HEK293 (cell line): ENCODE results near the gene FAM171A1.

Source experiments
- CTCF ChIA-PET: fragments of 350-600 bp; formaldehyde crosslinking; extraction: SDS; loops from one replicate; lab custom pipeline; 2021; ENCODE audit warnings: antibody characterized with exemption; lab: Yijun Ruan, JAX
- POLR2A ChIA-PET: fragments of 300-600 bp; formaldehyde crosslinking; extraction: SDS; loops from one replicate; lab custom pipeline; 2020; ENCODE audit warnings: antibody characterized with exemption, inconsistent platforms; lab: Yijun Ruan, JAX
- H3K27ac ChIP-seq: fragments of 200-500 bp; sonication (Bioruptor generic); 2 replicates; pipeline ENCODE4 v1.5.1; 2014; ENCODE audit warnings: low read depth, low read length, control low read depth, inconsistent platforms; ENCODE audit errors: extremely low read depth
- H3K36me3 ChIP-seq, 2 experiments: fragments of 200-500 bp in 1 of 2; sonication (Bioruptor generic) in 1 of 2; 1 replicate in 1 of 2; 2 replicates in 1 of 2; pipeline ENCODE4 v1.5.1; 2014 to 2017; ENCODE audit warnings: inconsistent platforms in 2 of 2, low read length in 2 of 2; ENCODE audit not compliant: control insufficient read depth in 2 of 2, insufficient read depth in 1 of 2
- H3K4me1 ChIP-seq: fragments of 200-500 bp; sonication (Bioruptor generic); 2 replicates; pipeline ENCODE4 v1.5.1; 2014; ENCODE audit warnings: mild to moderate bottlenecking, low read length, inconsistent platforms; ENCODE audit not compliant: control insufficient read depth, insufficient read depth
- H3K4me3 ChIP-seq: 2 replicates; pipeline ENCODE4 v1.5.1; 2011; ENCODE audit warnings: low read depth, mild to moderate bottlenecking, control low read depth, low read length, moderate library complexity
- H3K9me3 ChIP-seq: fragments of 200-500 bp; sonication (Bioruptor generic); 2 replicates; pipeline ENCODE4 v1.5.1; 2014; ENCODE audit warnings: low read depth, low read length, inconsistent platforms; ENCODE audit not compliant: control insufficient read depth, insufficient read depth
- FEZF1 ChIP-seq: fragments of 450-650 bp; formaldehyde crosslinking; IDR thresholded peaks from 2 replicates; pipeline ENCODE4 v1.5.1; 2016; ENCODE audit warnings: missing biosample characterization, missing genetic modification characterization
- GFI1B ChIP-seq: fragments of 450-650 bp; formaldehyde crosslinking; IDR thresholded peaks from 2 replicates; pipeline ENCODE4 v1.5.1; 2016; ENCODE audit warnings: missing biosample characterization, missing genetic modification characterization
- ZBTB17 ChIP-seq: fragments of 450-650 bp; formaldehyde crosslinking; IDR thresholded peaks from 2 replicates; pipeline ENCODE4 v1.5.1; 2016; ENCODE audit warnings: missing biosample characterization, missing genetic modification characterization
- ZNF10 ChIP-seq: fragments of 450-650 bp; formaldehyde crosslinking; IDR thresholded peaks from 2 replicates; pipeline ENCODE4 v1.5.1; 2017; ENCODE audit warnings: missing biosample characterization, missing genetic modification characterization
- ZNF140 ChIP-seq: fragments of 450-650 bp; formaldehyde crosslinking; IDR thresholded peaks from 2 replicates; pipeline ENCODE4 v1.5.1; 2016; ENCODE audit warnings: missing biosample characterization, missing genetic modification characterization
- ZNF16 ChIP-seq: fragments of 450-650 bp; formaldehyde crosslinking; IDR thresholded peaks from 2 replicates; pipeline ENCODE4 v1.5.1; 2016; ENCODE audit warnings: low read depth, missing biosample characterization, missing genetic modification characterization
- ZNF501 ChIP-seq: fragments of 450-650 bp; formaldehyde crosslinking; IDR thresholded peaks from 2 replicates; pipeline ENCODE4 v1.5.1; 2016; ENCODE audit warnings: missing biosample characterization, missing genetic modification characterization
- ZNF777 ChIP-seq: fragments of 450-650 bp; formaldehyde crosslinking; IDR thresholded peaks from 2 replicates; pipeline ENCODE4 v1.5.1; 2017; ENCODE audit warnings: missing biosample characterization, missing genetic modification characterization, borderline replicate concordance
- ZNF791 ChIP-seq: fragments of 450-650 bp; formaldehyde crosslinking; IDR thresholded peaks from 2 replicates; pipeline ENCODE4 v1.5.1; 2016; ENCODE audit warnings: missing biosample characterization, missing genetic modification characterization
- ZNF843 ChIP-seq: fragments of 450-650 bp; formaldehyde crosslinking; IDR thresholded peaks from 2 replicates; pipeline ENCODE4 v1.5.1; 2016; ENCODE audit warnings: missing biosample characterization, missing genetic modification characterization
- ZSCAN23 ChIP-seq: fragments of 450-650 bp; formaldehyde crosslinking; IDR thresholded peaks from 2 replicates; pipeline ENCODE4 v1.5.1; 2016; ENCODE audit warnings: missing biosample characterization, missing genetic modification characterization
- TF ChIP-seq, protein P1 (sequence below): fragments of 450-650 bp; formaldehyde crosslinking; IDR thresholded peaks from 2 replicates; pipeline ENCODE4 v1.5.1; 2016; ENCODE audit warnings: missing biosample characterization, missing genetic modification characterization
- TF ChIP-seq, protein P2 (sequence below): fragments of 450-650 bp; formaldehyde crosslinking; IDR thresholded peaks from 2 replicates; pipeline ENCODE4 v1.5.1; 2016; ENCODE audit warnings: missing biosample characterization, missing genetic modification characterization
- TF ChIP-seq, protein P3 (sequence below): sonication (generic); formaldehyde crosslinking; IDR thresholded peaks from 2 replicates; pipeline ENCODE4 v1.8.1; 2022; ENCODE audit warnings: mild to moderate bottlenecking, moderate library complexity, missing genetic modification reagents
- TF ChIP-seq, protein P4 (sequence below): fragments of 450-650 bp; formaldehyde crosslinking; IDR thresholded peaks from 2 replicates; pipeline ENCODE4 v1.5.1; 2017; ENCODE audit warnings: missing biosample characterization, missing genetic modification characterization
- TF ChIP-seq, protein P5 (sequence below): fragments of 450-650 bp; formaldehyde crosslinking; IDR thresholded peaks from 2 replicates; pipeline ENCODE4 v1.5.1; 2017; ENCODE audit warnings: missing biosample characterization, missing genetic modification characterization
- TF ChIP-seq, protein P6 (sequence below): fragments of 450-650 bp; formaldehyde crosslinking; IDR thresholded peaks from 2 replicates; pipeline ENCODE4 v1.5.0; 2017; ENCODE audit warnings: missing biosample characterization, missing genetic modification characterization, borderline replicate concordance
- TF ChIP-seq, protein P7 (sequence below): fragments of 450-650 bp; formaldehyde crosslinking; IDR thresholded peaks from 2 replicates; pipeline ENCODE4 v1.5.1; 2016; ENCODE audit warnings: missing biosample characterization, missing genetic modification characterization

FAM171A1 gene

DNA sequence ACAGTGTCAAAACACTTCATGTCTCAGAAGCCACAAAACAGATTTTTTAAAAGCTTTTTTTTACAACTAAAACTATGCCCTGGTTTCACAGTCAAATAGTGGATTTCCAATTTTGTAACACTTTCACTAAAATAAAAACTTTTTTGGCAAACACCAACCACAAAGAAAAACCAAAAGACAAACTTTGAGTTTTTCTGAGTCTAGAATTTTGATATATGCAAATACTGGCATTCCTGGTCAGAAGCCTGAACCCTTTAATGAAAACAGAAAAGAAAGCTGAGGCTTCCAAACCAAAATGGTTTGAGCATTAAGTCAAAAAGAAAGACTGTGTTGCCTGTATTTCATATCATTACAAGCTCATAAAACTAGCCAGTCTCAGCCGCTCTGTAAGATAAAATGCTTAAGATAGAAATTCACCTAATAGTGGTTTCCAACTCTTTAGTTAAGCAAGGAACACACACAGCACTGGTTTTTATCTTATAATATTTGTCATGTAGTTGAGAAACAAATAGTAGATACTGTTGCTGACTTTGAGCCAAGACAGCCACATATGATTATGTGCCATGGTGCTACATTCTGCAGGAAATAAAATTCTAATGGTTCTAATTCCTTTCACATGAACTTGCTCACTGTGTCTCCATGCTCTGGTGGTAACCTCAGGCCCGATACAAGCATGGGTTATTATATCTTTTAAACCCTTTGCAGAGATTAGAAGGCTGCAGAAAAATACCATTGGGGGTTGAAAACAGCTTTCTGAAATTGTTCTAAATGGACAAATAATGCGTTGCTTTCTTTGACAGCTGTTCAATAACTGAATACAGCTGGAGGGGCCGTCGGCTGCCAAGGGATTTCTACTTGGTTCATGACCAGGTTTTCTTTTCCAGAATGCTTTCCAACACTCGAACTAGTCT is 49.4 kb downstream of the FAM171A1 start:
- H3K4me1 ChIP-seq: peaks cover 4% of the 10 kb centered on the region
- H3K4me3 ChIP-seq: no peak overlapping the region
- H3K9me3 ChIP-seq: no peaks in the 10 kb centered on the region
- ChIA-PET CTCF (interaction anchor here (0.6 to 0.9 kb wide), 3 partner anchors 10 to 392 kb away, joined by 3 read pairs; no protein-coding TSS in a partner anchor), POLR2A (no interaction called here)
- H3K36me3 ChIP-seq: no peaks in the 10 kb centered on the region; a peak in 1 of 3 replicates
- TF ChIP-seq ZNF140 (tag by site-specific recombination): no peak
- no peak for TF ChIP-seq ZNF777
- TF ChIP-seq, protein P1, sequence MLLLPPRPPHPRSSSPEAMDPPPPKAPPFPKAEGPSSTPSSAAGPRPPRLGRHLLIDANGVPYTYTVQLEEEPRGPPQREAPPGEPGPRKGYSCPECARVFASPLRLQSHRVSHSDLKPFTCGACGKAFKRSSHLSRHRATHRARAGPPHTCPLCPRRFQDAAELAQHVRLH (tag by site-specific recombination): no peak
- peak; percentile 83 for TF ChIP-seq FEZF1 (tag by site-specific recombination)
- no peak for TF ChIP-seq ZNF501 (tag by site-specific recombination)
- TF ChIP-seq, protein P2, sequence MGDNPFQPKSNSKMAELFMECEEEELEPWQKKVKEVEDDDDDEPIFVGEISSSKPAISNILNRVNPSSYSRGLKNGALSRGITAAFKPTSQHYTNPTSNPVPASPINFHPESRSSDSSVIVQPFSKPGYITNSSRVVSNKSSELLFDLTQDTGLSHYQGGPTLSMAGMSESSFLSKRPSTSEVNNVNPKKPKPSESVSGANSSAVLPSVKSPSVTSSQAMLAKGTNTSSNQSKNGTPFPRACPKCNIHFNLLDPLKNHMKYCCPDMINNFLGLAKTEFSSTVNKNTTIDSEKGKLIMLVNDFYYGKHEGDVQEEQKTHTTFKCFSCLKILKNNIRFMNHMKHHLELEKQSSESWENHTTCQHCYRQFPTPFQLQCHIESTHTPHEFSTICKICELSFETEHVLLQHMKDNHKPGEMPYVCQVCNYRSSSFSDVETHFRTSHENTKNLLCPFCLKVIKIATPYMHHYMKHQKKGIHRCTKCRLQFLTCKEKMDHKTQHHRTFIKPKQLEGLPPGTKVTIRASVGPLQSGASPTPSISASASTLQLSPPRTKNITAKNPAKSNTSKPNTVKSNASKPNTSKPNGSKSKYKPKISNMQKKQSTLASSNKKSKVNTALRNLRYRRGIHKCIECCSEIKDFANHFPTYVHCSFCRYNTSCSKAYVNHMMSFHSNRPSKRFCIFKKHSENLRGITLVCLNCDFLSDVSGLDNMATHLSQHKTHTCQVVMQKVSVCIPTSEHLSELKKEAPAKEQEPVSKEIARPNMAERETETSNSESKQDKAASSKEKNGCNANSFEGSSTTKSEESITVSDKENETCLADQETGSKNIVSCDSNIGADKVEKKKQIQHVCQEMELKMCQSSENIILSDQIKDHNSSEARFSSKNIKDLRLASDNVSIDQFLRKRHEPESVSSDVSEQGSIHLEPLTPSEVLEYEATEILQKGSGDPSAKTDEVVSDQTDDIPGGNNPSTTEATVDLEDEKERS (tag by site-specific recombination): no peak
- TF ChIP-seq ZNF10 (tag by site-specific recombination): no peak
- TF ChIP-seq, protein P3, sequence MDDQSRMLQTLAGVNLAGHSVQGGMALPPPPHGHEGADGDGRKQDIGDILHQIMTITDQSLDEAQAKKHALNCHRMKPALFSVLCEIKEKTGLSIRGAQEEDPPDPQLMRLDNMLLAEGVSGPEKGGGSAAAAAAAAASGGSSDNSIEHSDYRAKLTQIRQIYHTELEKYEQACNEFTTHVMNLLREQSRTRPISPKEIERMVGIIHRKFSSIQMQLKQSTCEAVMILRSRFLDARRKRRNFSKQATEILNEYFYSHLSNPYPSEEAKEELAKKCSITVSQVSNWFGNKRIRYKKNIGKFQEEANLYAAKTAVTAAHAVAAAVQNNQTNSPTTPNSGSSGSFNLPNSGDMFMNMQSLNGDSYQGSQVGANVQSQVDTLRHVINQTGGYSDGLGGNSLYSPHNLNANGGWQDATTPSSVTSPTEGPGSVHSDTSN (CRISPR knock-in tag): no peak
- TF ChIP-seq, protein P4, sequence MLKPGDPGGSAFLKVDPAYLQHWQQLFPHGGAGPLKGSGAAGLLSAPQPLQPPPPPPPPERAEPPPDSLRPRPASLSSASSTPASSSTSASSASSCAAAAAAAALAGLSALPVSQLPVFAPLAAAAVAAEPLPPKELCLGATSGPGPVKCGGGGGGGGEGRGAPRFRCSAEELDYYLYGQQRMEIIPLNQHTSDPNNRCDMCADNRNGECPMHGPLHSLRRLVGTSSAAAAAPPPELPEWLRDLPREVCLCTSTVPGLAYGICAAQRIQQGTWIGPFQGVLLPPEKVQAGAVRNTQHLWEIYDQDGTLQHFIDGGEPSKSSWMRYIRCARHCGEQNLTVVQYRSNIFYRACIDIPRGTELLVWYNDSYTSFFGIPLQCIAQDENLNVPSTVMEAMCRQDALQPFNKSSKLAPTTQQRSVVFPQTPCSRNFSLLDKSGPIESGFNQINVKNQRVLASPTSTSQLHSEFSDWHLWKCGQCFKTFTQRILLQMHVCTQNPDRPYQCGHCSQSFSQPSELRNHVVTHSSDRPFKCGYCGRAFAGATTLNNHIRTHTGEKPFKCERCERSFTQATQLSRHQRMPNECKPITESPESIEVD: peak; percentile 61; the same call in 1 of the 2 replicates
- TF ChIP-seq, protein P5, sequence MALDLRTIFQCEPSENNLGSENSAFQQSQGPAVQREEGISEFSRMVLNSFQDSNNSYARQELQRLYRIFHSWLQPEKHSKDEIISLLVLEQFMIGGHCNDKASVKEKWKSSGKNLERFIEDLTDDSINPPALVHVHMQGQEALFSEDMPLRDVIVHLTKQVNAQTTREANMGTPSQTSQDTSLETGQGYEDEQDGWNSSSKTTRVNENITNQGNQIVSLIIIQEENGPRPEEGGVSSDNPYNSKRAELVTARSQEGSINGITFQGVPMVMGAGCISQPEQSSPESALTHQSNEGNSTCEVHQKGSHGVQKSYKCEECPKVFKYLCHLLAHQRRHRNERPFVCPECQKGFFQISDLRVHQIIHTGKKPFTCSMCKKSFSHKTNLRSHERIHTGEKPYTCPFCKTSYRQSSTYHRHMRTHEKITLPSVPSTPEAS: no peak
- TF ChIP-seq ZNF791 (tag by site-specific recombination): no peak
- TF ChIP-seq ZNF16 (tag by site-specific recombination): no peak
- no peak overlapping the region for H3K27ac ChIP-seq

DNA sequence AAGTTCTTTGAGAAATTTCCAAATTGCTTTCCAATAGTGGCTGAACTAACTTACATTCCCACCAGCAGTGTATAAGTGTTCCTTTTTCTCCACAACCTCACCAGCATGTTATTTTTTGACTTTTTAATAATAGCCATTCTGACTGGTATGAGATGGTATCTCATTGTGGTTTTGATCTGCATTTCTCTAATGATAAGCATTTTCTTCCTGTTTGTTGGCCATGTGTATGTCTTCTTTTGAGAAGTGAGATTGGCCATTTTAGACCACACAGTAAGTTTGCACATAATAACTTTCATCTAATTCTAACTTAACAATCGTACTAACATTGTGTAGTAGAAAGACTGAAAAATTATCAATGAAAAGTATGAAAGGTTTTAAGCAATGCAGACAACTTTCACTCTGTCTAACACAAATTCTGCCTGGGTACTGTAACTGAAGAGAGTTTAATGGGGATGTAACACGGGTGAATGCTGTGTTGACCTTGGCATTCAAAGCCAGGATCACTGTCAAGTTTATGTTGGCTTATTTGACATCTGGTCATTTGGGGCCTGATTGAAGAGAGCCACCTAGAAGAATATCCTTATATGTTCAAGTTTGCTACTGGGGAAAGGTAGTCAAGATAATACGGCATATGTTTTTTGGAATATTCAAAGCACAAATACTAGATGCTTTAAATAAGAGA is 50.4 kb downstream of the FAM171A1 start:
- ChIA-PET POLR2A (no interaction called here), CTCF (interaction anchor here (0.9 kb wide), 1 partner anchor 11 kb away, joined by 3 read pairs; no protein-coding TSS in a partner anchor)
- H3K36me3 ChIP-seq: no peaks in the 10 kb centered on the region; a peak in 1 of 3 replicates
- H3K27ac ChIP-seq: no peak overlapping the region
- no peaks in the 10 kb centered on the region for H3K9me3 ChIP-seq
- peaks cover 4% of the 10 kb centered on the region for H3K4me1 ChIP-seq
- no peak overlapping the region for H3K4me3 ChIP-seq
- TF ChIP-seq, protein P6, sequence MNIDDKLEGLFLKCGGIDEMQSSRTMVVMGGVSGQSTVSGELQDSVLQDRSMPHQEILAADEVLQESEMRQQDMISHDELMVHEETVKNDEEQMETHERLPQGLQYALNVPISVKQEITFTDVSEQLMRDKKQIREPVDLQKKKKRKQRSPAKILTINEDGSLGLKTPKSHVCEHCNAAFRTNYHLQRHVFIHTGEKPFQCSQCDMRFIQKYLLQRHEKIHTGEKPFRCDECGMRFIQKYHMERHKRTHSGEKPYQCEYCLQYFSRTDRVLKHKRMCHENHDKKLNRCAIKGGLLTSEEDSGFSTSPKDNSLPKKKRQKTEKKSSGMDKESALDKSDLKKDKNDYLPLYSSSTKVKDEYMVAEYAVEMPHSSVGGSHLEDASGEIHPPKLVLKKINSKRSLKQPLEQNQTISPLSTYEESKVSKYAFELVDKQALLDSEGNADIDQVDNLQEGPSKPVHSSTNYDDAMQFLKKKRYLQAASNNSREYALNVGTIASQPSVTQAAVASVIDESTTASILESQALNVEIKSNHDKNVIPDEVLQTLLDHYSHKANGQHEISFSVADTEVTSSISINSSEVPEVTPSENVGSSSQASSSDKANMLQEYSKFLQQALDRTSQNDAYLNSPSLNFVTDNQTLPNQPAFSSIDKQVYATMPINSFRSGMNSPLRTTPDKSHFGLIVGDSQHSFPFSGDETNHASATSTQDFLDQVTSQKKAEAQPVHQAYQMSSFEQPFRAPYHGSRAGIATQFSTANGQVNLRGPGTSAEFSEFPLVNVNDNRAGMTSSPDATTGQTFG (tag by site-specific recombination): no peak
- TF ChIP-seq, protein P7, sequence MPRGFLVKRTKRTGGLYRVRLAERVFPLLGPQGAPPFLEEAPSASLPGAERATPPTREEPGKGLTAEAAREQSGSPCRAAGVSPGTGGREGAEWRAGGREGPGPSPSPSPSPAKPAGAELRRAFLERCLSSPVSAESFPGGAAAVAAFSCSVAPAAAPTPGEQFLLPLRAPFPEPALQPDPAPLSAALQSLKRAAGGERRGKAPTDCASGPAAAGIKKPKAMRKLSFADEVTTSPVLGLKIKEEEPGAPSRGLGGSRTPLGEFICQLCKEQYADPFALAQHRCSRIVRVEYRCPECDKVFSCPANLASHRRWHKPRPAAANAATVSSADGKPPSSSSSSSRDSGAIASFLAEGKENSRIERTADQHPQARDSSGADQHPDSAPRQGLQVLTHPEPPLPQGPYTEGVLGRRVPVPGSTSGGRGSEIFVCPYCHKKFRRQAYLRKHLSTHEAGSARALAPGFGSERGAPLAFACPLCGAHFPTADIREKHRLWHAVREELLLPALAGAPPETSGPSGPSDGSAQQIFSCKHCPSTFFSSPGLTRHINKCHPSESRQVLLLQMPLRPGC: no peak
- TF ChIP-seq ZSCAN23 (tag by site-specific recombination): no peak
- TF ChIP-seq ZNF843 (tag by site-specific recombination): no peak
- TF ChIP-seq, protein P4: no peak
- TF ChIP-seq GFI1B (tag by site-specific recombination): no peak
- TF ChIP-seq ZBTB17 (tag by site-specific recombination): no peak
